Measurements from ENCODE around the gene YKT6. TPM values are rescaled to one million over a fixed set of nuclear protein-coding genes. Genes with fewer than 3 reads are reported as not detected.

Gene YKT6
- total RNA-seq, 4 donors from 2014 or later: 46.6 to 80.1 (median 68.0) TPM

DNA sequence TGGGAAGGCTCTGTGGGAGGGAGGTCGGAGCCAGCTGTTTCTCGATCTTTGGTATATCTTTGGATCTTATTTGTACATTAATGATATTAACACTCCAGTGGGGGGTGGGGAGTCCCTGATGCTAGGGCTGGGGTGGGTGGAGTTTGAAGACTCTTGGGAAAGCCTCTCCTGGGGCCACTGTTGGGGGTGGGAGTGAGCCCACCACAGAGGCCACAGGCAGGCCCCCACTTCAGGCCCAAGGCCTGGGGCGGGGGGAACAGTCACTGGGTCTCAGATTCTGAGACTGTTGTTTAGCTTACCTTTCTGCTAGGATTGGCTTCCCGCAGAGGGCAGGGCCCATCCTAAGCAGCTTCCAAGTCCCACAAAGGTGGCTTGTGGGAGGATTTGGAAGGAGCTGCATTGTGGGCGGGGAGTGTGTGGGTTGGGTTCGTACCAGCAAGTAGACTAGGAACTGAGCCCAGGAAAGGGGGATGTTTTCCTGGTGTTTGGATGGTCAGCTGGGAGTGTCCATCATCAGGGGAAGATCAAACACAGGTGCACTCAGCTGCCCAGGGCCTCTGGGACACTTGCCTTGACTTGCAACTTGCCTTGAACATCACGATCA, 11.9 kb downstream of the YKT6 start:
- DNase-seq: no peak
- H3K4me3 ChIP-seq: no peak overlapping the region
- 77% methylated on average over 7 of the region's 7 CpGs; no CpG with 5 or more reads in 1 of the 2 donors for WGBS, 2 donors (ENCODE audit: low coverage in 1 of 2)
- no peaks in the 10 kb centered on the region for H3K9me3 ChIP-seq
- H3K36me3 ChIP-seq: peaks cover 0 to 51% (median 24%) of the 10 kb centered on the region in 4 donors
- no peaks in the 10 kb centered on the region for H3K27me3 ChIP-seq
- intact Hi-C loops (cut with DNase I; ENCODE audit: low total_unique reads): no loop called here
- no peak overlapping the region for H3K27ac ChIP-seq
- in situ Hi-C loops (cut with MboI; ENCODE audit: low pct_ligation_motif_present in 1 of 4, low pct_unique_long_range_greater_than_20kb in 1 of 4, low sequenced_read_pairs in 3 of 4): no loop called here
- H3K4me1 ChIP-seq: no peaks in the 10 kb centered on the region
- TF ChIP-seq POLR2A (IDR thresholded peaks at IDR 0.05) (no peak), POLR2AphosphoS5 (IDR thresholded peaks at IDR 0.05) (no peak), EP300 (IDR thresholded peaks at IDR 0.05; ENCODE audit: low read depth) (no peak)
- TF ChIP-seq, protein P1, sequence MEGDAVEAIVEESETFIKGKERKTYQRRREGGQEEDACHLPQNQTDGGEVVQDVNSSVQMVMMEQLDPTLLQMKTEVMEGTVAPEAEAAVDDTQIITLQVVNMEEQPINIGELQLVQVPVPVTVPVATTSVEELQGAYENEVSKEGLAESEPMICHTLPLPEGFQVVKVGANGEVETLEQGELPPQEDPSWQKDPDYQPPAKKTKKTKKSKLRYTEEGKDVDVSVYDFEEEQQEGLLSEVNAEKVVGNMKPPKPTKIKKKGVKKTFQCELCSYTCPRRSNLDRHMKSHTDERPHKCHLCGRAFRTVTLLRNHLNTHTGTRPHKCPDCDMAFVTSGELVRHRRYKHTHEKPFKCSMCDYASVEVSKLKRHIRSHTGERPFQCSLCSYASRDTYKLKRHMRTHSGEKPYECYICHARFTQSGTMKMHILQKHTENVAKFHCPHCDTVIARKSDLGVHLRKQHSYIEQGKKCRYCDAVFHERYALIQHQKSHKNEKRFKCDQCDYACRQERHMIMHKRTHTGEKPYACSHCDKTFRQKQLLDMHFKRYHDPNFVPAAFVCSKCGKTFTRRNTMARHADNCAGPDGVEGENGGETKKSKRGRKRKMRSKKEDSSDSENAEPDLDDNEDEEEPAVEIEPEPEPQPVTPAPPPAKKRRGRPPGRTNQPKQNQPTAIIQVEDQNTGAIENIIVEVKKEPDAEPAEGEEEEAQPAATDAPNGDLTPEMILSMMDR (IDR thresholded peaks at IDR 0.05): no peak

DNA sequence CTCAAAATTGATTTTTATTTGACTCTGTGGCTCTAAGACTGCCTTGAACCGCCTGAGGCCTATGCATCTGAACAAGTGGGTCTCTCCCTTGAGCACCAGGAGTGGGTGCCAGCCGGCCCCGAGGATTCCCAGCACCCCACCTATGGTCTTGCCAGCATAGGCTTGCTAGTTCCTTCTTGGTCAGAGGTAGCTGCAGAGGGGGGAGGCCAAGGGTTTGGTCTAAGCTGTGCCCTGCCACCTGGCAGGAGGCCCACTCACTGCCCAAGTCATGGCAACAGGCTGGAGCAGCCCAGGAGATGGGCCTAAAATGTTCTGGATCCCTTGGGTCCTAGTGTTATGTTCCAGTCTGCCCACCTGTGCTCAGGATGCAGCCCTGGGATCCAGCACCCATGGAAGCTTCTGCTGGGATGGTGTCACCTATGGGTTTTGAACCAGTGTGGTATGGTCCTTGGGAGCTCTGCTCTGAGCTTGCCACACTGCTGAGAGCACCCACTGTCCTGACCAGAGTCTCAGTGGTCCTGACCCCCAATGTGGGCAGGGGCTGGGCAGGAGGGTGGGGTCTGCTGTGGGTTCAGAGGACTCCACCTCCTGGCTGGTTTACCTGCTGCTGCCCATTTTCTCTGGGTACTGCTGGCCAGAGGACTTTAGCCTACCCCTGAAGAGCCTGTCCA, 12.6 kb downstream of the YKT6 start:
- Histone ChIP-seq H3K36me3 (peaks cover 0 to 44% (median 21%) of the 10 kb centered on the region in 4 donors), H3K4me3 (no peak overlapping the region), H3K4me1 (no peaks in the 10 kb centered on the region), H3K9me3 (no peaks in the 10 kb centered on the region), H3K27me3 (no peaks in the 10 kb centered on the region), H3K27ac (no peak overlapping the region)
- in situ Hi-C loops (cut with MboI; ENCODE audit: low pct_ligation_motif_present in 1 of 4, low pct_unique_long_range_greater_than_20kb in 1 of 4, low sequenced_read_pairs in 3 of 4) (no loop called here), intact Hi-C loops (cut with DNase I; ENCODE audit: low total_unique reads) (no loop called here)
- 93% methylated on average over 3 of the region's 3 CpGs; no CpG with 5 or more reads in 1 of the 2 donors for WGBS, 2 donors (ENCODE audit: low coverage in 1 of 2)
- DNase-seq: no peak
- no peak for TF ChIP-seq EP300 (IDR thresholded peaks at IDR 0.05; ENCODE audit: low read depth)
- TF ChIP-seq POLR2AphosphoS5 (IDR thresholded peaks at IDR 0.05): no peak
- TF ChIP-seq, protein P1 (IDR thresholded peaks at IDR 0.05): no peak
- TF ChIP-seq POLR2A (IDR thresholded peaks at IDR 0.05): no peak

DNA sequence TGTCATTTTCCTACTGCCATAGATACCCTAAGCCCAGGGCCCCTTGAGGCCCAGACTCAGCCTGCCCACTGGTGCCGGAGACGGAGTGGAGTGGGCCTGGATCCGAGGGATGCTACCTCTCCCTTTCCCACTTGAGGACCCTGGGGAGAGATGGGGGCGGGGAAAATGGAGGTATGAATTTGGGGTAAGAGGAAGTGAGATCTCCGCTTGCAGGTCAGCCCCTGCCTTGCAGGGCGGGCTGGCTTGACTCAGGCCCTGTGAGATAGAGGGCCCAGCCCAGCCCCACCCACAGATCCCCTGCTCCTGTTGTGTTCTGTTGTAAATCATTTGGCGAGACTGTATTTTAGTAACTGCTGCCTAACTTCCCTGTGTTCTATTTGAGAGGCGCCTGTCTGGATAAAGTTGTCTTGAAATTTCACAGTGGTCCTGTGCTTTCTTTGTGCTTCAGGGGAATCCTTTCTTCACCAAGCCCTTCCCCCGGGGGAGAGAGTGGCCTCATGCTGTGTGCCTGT, 13.2 kb downstream of the YKT6 start:
- Histone ChIP-seq H3K27me3 (no peaks in the 10 kb centered on the region), H3K4me3 (no peak overlapping the region), H3K4me1 (no peaks in the 10 kb centered on the region), H3K9me3 (no peaks in the 10 kb centered on the region), H3K36me3 (peaks cover 0 to 39% (median 18%) of the 10 kb centered on the region in 4 donors), H3K27ac (no peak overlapping the region)
- no peak for TF ChIP-seq EP300 (IDR thresholded peaks at IDR 0.05; ENCODE audit: low read depth)
- TF ChIP-seq, protein P1 (IDR thresholded peaks at IDR 0.05): no peak
- no peak for TF ChIP-seq POLR2AphosphoS5 (IDR thresholded peaks at IDR 0.05)
- TF ChIP-seq POLR2A (IDR thresholded peaks at IDR 0.05): no peak
- intact Hi-C loops (cut with DNase I; ENCODE audit: low total_unique reads) (no loop called here), in situ Hi-C loops (cut with MboI; ENCODE audit: low pct_ligation_motif_present in 1 of 4, low pct_unique_long_range_greater_than_20kb in 1 of 4, low sequenced_read_pairs in 3 of 4) (no loop called here)
- WGBS, 2 donors (ENCODE audit: low coverage in 1 of 2): 86% methylated on average over 9 of the region's 9 CpGs; no CpG with 5 or more reads in 1 of the 2 donors
- no peak for DNase-seq

DNA sequence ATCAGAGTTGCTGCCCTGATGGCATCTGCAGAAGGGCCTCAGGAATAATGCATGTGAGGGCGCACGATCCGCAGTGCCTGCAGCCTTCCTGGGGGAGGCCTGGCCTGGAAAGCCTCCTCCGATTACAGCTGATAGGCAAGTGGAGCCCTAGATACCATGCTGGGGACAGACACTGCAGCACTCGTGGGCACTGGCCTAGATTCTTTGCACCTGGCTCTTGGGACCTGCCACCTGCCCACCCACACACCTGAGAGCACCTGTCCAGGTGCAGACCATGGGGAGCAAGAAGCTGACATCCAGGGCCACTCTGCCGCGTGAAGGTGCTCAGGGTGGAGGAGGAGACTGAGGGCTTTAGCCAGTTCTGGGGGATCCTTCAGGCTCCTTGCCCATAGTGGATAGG, 14.8 kb downstream of the YKT6 start:
- Histone ChIP-seq H3K27ac (no peak overlapping the region), H3K4me3 (no peak overlapping the region), H3K9me3 (no peaks in the 10 kb centered on the region), H3K27me3 (no peaks in the 10 kb centered on the region), H3K4me1 (no peaks in the 10 kb centered on the region), H3K36me3 (peaks cover 0 to 23% (median 9%) of the 10 kb centered on the region in 4 donors)
- TF ChIP-seq POLR2AphosphoS5 (IDR thresholded peaks at IDR 0.05) (no peak), EP300 (IDR thresholded peaks at IDR 0.05; ENCODE audit: low read depth) (no peak), POLR2A (IDR thresholded peaks at IDR 0.05) (no peak)
- TF ChIP-seq, protein P1 (IDR thresholded peaks at IDR 0.05): no peak
- intact Hi-C loops (cut with DNase I; ENCODE audit: low total_unique reads) (no loop called here), in situ Hi-C loops (cut with MboI; ENCODE audit: low pct_ligation_motif_present in 1 of 4, low pct_unique_long_range_greater_than_20kb in 1 of 4, low sequenced_read_pairs in 3 of 4) (no loop called here)
- DNase-seq: no peak
- WGBS, 2 donors (ENCODE audit: low coverage in 1 of 2): 83% methylated on average over 6 of the region's 7 CpGs; no CpG with 5 or more reads in 1 of the 2 donors

Measured in transverse colon (tissue), 4 donors.